Raji (cell line): Measurements from ENCODE around the gene HLCS.

Experiments
- POLR2A ChIP-seq: IDR thresholded peaks from 2 replicates; pipeline ENCODE4 v1.6.1; 2011; ENCODE audit warnings: low read depth, low read length, control low read depth; ENCODE audit not compliant: insufficient read depth

The HLCS gene

DNA sequence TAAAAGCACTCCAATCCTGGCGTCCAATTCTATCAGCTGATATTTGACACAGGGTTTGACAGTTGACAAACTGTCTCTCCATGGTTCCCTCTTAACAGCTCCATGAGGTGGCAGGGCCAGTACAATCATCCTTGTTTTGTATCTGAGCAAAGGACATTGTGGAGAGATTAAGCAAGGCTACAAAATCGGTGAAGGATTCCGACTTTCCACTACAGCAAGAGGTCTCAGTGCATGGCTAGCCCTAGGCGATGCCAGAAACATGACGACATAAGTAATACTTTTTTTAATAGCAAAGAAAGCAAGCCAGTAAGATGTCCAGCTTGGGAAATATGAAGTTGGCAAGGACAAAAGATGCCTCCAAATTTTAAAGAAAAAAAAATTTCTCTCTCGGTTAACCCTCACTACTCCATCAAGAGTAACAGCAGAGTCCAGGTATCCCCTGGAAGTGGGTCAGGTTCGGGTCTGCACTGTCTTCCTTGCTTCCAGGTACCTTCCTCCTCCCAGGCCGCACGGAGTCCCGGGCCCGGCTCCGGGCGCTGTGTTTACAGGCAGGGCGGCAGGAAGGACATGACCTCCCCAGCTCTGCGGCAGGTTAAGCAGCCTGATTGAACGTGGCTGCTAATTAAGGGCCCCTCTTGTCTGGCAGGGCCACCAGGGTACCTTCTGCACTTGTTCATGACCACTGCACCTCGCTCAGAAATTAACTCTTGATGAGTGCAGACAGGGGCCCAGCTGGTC is 161.4 kb downstream of the HLCS start:
- TF ChIP-seq POLR2A = no peak

- no peak for TF ChIP-seq POLR2A
Measured at GRCh38 chr21:36803816-36804439, 162.5 kb downstream of the HLCS start.

- no peak for TF ChIP-seq POLR2A
Measured at GRCh38 chr21:36803051-36803645, 163.3 kb downstream of the HLCS start.

DNA sequence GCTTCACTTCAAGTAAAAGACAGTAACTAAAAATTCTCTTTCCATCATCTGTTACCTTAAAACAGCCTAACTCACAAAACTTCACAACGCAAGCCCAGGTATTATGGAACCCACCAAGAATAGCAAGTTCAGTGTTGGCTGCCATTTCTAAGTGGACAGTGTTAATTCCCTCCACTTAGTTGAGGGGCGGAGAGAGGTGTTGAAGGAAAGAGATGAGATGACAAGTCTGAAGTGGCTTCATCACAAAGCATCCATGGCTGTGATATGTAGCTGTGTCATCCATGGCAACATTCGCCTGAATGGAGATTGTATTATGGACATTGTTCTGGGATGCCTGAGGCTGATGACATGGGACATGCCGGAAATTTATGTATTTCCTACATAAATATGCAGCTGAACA is 165.7 kb downstream of the HLCS start:
- no peak for TF ChIP-seq POLR2A

DNA sequence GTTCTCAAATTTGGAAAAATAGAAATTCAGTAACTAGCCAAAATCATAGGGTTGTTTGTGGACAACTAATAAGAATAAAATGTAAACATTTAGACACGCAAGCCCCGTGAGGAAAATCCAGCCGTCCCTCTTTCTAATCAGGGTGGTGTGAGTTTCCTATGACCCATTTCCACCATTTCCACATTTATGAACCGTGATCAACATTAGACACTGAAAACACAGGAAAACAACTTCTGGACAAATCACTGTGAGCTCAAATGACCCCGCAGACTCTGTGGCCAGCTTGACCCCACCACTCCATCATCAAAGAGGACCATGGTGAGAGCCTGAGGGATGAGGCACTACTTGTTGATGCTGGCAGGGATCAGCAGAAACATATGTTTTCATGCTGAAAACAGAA is 166.6 kb downstream of the HLCS start:
- no peak for TF ChIP-seq POLR2A

- no peak for TF ChIP-seq POLR2A
Measured at GRCh38 chr21:36798491-36798890, 168.0 kb downstream of the HLCS start.

GRCh38 chr21:36796070-36796469 is 170.4 kb downstream of the HLCS start:
- TF ChIP-seq POLR2A = no peak

- no peak for TF ChIP-seq POLR2A
Measured at GRCh38 chr21:36792505-36792967, 173.9 kb downstream of the HLCS start.

GRCh38 chr21:36791695-36792470 is 174.6 kb downstream of the HLCS start:
- TF ChIP-seq POLR2A = no peak

GRCh38 chr21:36791180-36791579 is 175.3 kb downstream of the HLCS start:
- no peak for TF ChIP-seq POLR2A

- no peak for TF ChIP-seq POLR2A
Measured at GRCh38 chr21:36790616-36791015, 175.9 kb downstream of the HLCS start.

DNA sequence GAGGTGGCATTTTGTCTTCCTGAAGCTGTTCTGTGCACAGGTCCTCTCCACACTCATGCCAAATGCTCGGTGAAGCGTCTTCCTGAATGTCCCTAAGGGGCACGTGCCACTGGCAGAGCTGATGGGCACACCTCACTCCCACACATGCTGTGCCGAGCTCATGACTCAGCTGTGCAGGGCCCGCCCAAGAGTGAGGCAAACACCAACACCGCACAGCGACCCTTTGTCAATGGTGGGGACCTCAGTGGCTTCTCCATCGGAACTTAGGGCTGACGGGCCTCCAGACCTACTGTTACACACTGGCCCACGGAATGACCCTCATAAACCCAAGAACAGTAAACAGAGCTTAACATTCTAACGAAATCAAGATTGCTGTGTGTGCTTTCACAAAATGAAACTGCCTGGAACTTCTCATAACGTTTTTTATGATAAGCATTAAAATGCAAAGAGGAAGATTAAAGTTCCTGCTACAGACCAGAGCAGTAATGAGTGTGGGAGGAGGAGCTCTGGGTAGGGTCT is 178.3 kb downstream of the HLCS start:
- no peak for TF ChIP-seq POLR2A

DNA sequence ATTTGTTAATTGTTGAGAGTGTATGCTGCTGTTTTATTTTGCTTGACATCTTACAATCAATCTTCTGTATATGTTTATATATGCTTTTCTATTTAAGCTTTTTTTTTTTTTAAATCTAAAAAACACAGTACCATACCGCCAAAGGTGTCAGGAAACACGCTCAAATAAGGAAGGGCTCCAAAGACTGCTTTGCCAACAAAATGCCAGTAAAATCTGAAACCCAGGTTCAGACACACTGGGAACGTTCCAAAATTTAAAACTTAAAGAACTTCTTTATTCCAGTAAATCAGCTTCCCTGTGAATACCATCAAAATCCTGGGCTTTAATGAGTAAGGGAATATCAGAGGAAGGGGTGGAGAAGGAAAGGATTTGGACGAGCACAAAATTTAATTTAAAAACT is 180.3 kb downstream of the HLCS start:
- no peak for TF ChIP-seq POLR2A

GRCh38 chr21:36785615-36786014 is 180.9 kb downstream of the HLCS start:
- TF ChIP-seq POLR2A = no peak

- no peak for TF ChIP-seq POLR2A
Measured at GRCh38 chr21:36784947-36785346, 181.5 kb downstream of the HLCS start.
